C1 segment of cervical spinal cord (tissue), 14 donors: ENCODE results near the gene RAB3GAP2.
A peak's percentile ranks its signal among the peaks of the same experiment; 100 is the strongest.
"Not testable (repeated sequence)": the region's sequence is repeated elsewhere in the genome, so short reads cannot be mapped to it uniquely, and the experiment has no call there.

ENCODE experiments used
- DNase-seq, 14 donors: peaks; one replicate each; lab custom pipeline; 2025; lab: John Stamatoyannopoulos, UW

RAB3GAP2 gene

GRCh38 chr1:220283625-220284024 lies 11.4 kb upstream of the RAB3GAP2 start:
- no peak for DNase-seq

- DNase-seq, result no peak
Observed at GRCh38 chr1:220281159-220281574, 8.9 kb upstream of the RAB3GAP2 start.

- DNase-seq, result no peak
Observed at GRCh38 chr1:220280249-220280648, 8.0 kb upstream of the RAB3GAP2 start.

- no peak for DNase-seq
Observed at GRCh38 chr1:220278991-220279390, 6.7 kb upstream of the RAB3GAP2 start.

- no peak for DNase-seq
Observed at GRCh38 chr1:220275430-220275829, 3.2 kb upstream of the RAB3GAP2 start.

GRCh38 chr1:220274251-220274855 lies 2.1 kb upstream of the RAB3GAP2 start:
- DNase-seq, result no peak

- DNase-seq, result no peak
Observed at GRCh38 chr1:220272841-220273090, 513 bp upstream of the RAB3GAP2 start.

- DNase-seq, result peak in 1 of 14 donors; percentile 16
Observed at GRCh38 chr1:220271706-220272046, 577 bp downstream of the RAB3GAP2 start.

GRCh38 chr1:220269036-220269435 lies 3.2 kb downstream of the RAB3GAP2 start:
- no peak for DNase-seq

GRCh38 chr1:220267630-220268029 lies 4.6 kb downstream of the RAB3GAP2 start:
- no peak for DNase-seq

- not testable (repeated sequence) for DNase-seq
Observed at GRCh38 chr1:220260228-220260627, 12.0 kb downstream of the RAB3GAP2 start.

GRCh38 chr1:220259756-220260155 lies 12.5 kb downstream of the RAB3GAP2 start:
- not testable (repeated sequence) for DNase-seq

- DNase-seq, result not testable (repeated sequence)
Observed at GRCh38 chr1:220256194-220256593, 16.1 kb downstream of the RAB3GAP2 start.

- DNase-seq, result no peak
Observed at GRCh38 chr1:220255204-220255603, 17.0 kb downstream of the RAB3GAP2 start.

- DNase-seq, result not testable (repeated sequence)
Observed at GRCh38 chr1:220253290-220253689, 19.0 kb downstream of the RAB3GAP2 start.

- no peak for DNase-seq
Observed at GRCh38 chr1:220251272-220251671, 21.0 kb downstream of the RAB3GAP2 start.

GRCh38 chr1:220250681-220251080 lies 21.6 kb downstream of the RAB3GAP2 start:
- DNase-seq, result no peak

- no peak for DNase-seq
Observed at GRCh38 chr1:220249522-220249921, 22.7 kb downstream of the RAB3GAP2 start.

- DNase-seq, result not testable (repeated sequence)
Observed at GRCh38 chr1:220248715-220249265, 23.5 kb downstream of the RAB3GAP2 start.

- not testable (repeated sequence) for DNase-seq
Observed at GRCh38 chr1:220245900-220246299, 26.4 kb downstream of the RAB3GAP2 start.

GRCh38 chr1:220243947-220244346 lies 28.3 kb downstream of the RAB3GAP2 start:
- no peak for DNase-seq

GRCh38 chr1:220241072-220241663 lies 31.1 kb downstream of the RAB3GAP2 start:
- DNase-seq, result no peak

- DNase-seq, result no peak
Observed at GRCh38 chr1:220239966-220240365, 32.3 kb downstream of the RAB3GAP2 start.

- DNase-seq, result no peak
Observed at GRCh38 chr1:220239213-220239612, 33.0 kb downstream of the RAB3GAP2 start.
